ENCODE data around the gene RELL2.

RELL2 gene

DNA sequence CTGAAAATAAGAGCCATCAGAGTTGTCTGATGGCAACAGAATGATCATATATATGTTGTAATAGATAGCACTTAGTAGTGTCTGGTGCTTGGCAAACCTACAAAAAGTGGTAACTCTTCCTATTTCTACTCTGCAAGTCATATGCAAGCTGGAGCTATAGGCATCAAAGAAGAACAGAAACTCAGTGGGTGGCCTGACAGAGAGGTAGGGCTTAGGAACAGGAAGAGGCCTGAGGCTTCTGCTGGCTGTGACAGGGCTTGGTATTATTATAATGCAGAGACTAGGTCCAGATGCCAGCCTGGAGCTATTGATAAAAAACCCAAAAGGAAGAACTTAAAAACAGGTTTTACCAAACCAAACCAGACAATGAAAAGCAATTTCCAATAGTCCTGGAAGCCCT lies 13.6 kb upstream of the RELL2 start:
- no peak for DNase-seq

DNA sequence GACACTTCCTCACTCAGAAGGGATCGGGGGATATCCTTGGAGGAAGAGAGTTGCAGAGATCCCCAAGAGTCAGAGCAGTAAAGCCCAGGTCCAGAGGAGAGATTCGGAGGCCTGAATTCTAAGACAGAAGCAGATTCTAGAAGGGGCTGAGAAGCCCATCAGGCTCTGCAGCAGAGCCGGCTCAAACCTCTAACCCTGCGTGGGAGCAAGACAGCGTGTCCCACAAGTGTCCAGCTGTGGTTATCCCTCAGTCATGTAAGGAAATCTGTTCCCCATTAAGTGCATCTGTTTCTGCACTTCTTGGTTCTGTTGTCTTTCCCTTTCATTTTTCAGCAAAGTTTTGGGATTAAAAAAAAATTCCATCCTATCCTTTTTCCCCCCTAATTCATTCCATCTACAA lies 13.2 kb upstream of the RELL2 start:
- no peak for DNase-seq

DNA sequence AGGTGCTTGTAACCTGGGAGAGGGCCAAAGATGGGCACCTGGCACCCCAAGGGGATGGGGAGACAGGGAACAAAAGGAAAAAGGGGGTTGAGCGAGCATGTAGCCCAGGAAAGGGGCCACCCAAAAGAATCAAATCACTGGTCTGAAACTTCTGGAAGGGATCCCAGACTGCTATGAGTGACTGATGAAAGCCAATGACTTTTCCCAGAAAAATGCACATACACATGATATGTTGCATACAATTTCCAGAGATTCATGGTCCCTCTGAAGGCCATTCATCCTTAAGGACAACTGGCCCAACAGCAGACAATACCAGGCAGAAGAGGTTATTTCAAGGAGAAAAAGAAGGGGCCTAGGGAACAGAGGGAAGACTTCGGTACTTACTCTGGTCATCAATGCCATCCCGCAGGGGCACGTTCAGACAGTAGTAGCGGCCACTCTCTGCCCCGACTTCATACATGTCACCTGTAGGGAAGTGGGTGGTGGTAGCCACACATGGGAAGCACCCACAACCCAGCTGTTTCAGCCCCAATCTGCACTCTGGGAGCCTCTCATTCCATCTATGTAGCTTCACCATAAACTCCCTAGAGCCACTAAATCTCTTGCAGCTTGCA lies 8.5 kb upstream of the RELL2 start:
- no peak for DNase-seq

DNA sequence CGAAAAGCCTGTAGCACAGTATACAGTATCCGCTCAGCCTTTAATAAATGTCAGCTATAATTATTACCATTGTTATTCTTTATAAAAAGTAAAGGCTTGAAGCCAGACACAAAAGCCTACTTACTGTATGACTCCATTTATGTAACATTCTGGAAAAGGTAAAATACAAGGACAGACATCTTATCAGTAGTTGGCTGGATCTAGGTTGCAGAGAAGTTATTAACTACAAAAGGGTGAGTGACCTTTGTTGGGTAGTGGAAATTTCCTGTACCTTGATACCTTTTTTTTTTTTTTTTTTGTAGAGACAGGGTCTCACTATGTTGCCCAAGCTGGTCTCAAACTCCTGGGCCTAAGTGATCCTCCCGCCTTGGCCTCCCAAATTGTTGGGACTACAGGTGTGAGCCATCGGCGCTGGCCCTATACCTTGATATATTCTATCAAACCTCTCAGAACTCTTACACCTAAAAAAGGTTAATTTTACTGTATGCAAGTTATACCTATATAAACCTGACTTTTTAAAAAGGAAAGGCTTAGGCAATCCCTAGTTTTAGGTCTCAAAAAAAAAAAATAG lies 6.1 kb upstream of the RELL2 start:
- DNase-seq, result no peak

DNA sequence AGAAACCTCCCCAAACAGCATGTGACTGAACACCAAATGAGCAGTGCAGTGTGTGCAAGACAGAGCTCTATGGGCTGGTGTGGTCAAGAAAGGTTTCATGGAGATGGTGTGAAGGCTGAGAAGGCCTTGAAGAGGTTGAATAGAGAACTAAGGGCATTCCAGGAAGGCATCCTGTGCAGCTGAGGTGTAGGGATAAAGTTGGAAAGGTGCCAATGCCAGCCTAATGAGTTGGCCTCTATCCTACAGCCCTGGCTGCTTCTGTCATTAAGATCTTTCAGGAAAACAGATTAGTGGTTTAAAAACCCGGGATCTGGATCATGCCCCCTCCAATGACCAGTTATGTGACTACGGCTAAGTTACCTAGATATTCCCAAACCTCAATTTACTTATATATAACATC lies 4.1 kb upstream of the RELL2 start:
- DNase-seq, result no peak

- no peak for DNase-seq
These were observed 2.8 kb upstream of the RELL2 start for GRCh38 chr5:141633871-141634561.

- no peak for DNase-seq
These were observed 2.1 kb upstream of the RELL2 start for GRCh38 chr5:141634720-141635119.

- no peak for DNase-seq
These were observed 1.2 kb upstream of the RELL2 start for GRCh38 chr5:141635646-141636045.

DNA sequence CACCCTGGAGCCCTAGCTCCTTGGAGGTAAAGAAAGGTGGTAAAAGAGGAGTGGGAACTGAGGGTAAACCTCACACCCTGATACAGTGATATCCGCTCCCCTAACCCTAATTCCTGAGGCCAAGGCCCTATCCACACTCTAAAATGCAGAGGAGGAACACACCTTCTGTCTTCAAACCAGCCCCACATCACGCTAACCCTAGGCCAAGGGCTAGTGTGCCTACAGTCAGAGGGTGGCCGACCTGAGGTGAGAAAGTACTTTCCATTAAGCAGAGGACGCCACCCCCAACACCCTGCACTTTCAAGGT lies 738 bp upstream of the RELL2 start:
- no peak for DNase-seq

- peak; percentile 59 for DNase-seq
These were observed 448 bp downstream of the RELL2 start for GRCh38 chr5:141637123-141637766.

DNA sequence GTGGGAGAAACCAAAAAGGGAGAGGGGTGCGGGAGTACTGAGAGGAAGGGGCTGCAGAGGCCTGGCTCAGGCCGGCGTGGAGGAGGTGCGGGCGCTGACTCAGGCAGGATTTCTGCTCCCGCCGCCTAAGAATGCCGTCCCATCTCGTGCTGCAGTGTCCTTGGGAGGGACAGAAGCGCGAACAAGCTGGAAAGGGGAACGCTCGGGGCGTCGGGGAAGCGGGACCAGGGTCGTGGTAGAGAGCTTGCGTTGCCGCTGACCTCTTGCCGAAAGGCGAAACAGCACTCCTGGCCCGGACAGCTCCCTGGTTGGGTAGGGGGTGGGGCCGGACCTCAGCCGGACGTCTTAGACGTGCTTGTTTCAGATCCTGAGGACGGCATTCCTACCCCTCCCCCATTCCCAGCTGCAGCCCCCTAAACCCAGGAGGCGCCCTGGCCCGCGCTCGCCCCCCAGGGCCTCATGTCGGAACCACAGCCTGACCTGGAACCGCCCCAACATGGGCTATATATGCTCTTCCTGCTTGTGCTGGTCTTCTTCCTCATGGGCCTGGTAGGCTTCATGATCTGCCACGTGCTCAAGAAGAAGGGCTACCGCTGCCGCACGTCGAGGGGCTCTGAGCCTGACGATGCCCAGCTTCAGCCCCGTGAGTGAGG lies 1.1 kb downstream of the RELL2 start:
- peak; percentile 71 for DNase-seq

- DNase-seq, result no peak
These were observed 2.0 kb downstream of the RELL2 start for GRCh38 chr5:141638771-141639170.

- DNase-seq, result no peak
These were observed 2.7 kb downstream of the RELL2 start for GRCh38 chr5:141639357-141640050.

DNA sequence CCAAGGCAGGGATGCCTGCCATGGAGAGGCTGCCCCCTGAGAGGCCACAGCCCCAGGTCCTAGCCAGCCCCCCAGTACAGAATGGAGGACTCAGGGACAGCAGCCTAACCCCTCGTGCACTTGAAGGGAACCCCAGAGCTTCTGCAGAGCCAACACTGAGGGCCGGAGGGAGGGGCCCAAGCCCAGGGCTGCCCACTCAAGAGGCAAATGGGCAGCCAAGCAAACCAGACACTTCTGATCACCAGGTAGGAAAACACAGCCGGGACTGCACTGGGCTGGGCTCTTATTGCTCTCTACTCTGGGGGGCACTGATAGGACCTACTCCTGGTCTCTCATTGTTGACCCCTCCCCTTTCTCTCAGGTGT lies 3.2 kb downstream of the RELL2 start:
- no peak for DNase-seq

GRCh38 chr5:141640698-141641097 lies 3.9 kb downstream of the RELL2 start:
- DNase-seq, result no peak

DNA sequence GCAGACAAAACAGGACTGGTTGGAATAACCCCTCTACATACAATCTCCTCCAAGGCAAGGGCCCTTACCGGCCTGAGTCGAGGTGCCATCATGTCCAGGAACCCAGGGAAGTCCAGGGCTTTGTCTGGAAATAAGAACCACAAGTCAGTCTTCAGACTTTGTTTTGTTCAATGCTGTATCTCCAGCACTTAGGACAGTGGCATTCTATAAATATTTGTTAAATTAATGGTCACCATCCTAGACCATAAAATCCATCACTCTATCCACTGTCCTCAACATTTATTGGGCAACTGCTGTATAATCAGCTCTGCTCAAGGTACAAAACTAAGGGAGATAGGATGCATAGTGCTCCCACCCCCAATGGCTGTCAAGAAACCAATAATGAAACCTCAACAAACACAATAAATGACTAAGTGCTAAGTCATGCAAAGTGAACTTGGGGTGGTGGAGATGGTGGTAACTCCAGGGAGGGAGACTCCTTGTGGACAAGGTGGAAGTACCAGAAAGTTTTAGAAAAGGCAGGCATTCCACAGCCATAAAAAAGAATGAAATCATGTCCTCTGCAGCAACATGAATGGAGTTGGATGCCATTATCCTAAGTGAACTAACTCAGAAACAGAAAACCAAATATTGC lies 5.0 kb downstream of the RELL2 start:
- DNase-seq, result no peak

DNA sequence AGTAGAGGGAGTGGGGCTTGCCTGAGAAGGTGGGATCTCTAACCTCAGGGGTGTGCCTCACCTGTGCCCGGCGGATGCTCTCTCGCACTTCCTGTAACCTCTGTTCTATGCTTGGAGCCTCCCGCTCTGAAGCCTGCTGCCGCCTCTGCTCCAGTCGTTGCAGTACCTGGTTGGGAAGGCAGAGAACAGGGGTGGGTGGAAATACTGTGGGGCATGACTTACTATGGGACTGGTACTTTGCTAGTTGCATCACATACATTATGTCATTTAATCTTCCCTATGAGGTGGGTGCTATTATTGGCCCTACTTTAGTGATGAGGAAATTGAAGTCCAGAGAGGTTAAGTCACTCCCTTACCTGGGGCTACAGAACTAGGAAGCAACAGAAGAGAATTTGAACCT lies 9.2 kb downstream of the RELL2 start:
- no peak for DNase-seq

DNA sequence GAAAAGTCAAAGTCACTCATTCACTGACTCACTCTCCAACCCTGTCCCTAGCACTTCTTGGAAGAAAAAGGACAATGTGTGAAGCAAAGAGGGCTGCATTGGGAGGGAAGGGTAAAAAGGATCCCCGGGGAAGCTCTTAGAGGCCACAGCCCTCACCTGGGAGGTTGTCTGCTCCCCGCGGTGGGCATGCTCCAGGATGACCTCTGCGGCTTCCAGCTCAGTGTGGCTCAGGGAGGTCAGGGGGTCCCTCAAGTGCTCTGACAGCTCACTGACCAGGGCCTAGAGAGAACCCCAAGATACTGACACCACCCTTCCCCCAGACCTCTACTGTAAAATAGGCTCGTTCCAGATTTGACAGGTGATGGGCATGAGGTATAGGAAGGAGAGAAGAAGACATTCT lies 10.4 kb downstream of the RELL2 start:
- DNase-seq, result no peak

GRCh38 chr5:141647851-141648250 lies 11.1 kb downstream of the RELL2 start:
- no peak for DNase-seq

DNA sequence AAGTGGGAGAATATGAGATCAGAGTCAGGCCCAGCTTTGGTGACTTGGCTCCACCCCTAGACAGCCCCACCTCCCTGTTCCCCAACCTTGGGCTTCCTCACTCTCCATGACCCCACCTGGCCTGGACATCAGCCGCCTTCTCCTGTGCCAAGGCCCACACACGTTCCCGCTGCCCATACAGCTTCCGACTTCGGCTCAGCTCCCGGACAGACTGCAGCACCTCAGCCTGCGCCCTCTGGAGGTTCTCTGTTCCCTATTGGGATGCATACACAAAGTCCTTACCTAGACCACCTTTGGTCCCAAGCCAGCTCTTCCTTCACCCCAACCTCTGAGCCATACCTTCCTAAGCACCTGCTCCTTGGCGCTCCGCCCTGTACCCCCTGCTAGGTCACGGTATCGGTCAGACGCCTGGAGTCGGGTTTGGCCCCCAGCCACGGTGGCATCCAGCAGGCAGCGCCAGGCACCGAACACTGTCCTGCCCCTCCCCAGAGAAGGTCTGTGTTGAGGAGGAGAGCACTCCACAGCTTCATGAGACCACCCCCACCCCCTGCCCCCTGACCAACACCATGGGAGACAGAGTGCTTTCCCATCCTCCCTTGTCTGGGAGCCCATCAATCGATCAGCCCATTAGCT lies 12.4 kb downstream of the RELL2 start:
- DNase-seq, result no peak

DNA sequence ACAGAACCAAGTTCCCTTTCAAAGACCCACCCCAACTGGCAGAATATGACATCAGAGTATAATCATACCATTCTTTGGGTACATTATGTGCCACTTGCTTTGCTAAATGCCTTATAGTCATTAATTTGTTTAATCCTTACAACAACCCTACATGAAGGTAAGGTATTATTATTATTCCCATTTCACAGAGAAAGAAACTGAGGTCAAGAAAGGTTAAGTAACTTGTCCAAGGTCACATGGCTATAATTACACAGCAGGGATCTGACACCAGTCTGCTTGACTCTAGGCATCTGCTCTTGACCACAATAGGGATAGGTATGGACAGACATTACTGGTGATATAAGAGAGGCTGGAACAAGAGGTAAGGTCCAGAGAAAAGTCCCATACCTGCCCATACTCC lies 13.2 kb downstream of the RELL2 start:
- no peak for DNase-seq
